Muscle of leg (tissue), 11 donors: ENCODE measurements around the gene NFIA. TPM values are rescaled to one million over a fixed set of nuclear protein-coding genes. Genes with fewer than 3 reads are reported as not detected.
"Not testable (repeated sequence)": the region's sequence is repeated elsewhere in the genome, so short reads cannot be mapped to it uniquely, and the experiment has no call there.

Experiments used
- DNase-seq: peaks from one replicate; pipeline ENCODE4 v3.0.0; 2013
- H3K27ac ChIP-seq: one replicate; pipeline ENCODE4 v1.5.1; 2013; ENCODE audit warnings: mild to moderate bottlenecking, low read length, control low read depth
- H3K27me3 ChIP-seq: one replicate; pipeline ENCODE4 v1.6.1; 2013; ENCODE audit warnings: low read length; ENCODE audit not compliant: control insufficient read depth, insufficient read depth
- H3K36me3 ChIP-seq: one replicate; pipeline ENCODE4 v1.6.1; 2013; ENCODE audit warnings: low read length; ENCODE audit not compliant: control insufficient read depth, insufficient read depth
- H3K4me1 ChIP-seq: one replicate; pipeline ENCODE4 v1.6.1; 2013; ENCODE audit warnings: low read length; ENCODE audit not compliant: control insufficient read depth, insufficient read depth
- H3K4me3 ChIP-seq: one replicate; pipeline ENCODE4 v1.5.1; 2013; ENCODE audit warnings: low read length, control low read depth
- H3K9me3 ChIP-seq: replicated peaks from 2 replicates; pipeline ENCODE4 v1.6.1; 2013; ENCODE audit warnings: low read depth, low read length; ENCODE audit not compliant: control insufficient read depth
- WGBS: methylation state at CpG from one replicate; pipeline ENCODE4 v1.1.5; 2013; ENCODE audit warnings: missing lambda C conversion rate; ENCODE audit not compliant: insufficient coverage; 5-methylcytosine and 5-hydroxymethylcytosine counted together
- polyA plus RNA-seq, 8 donors: library from polyadenylated mRNA; unstranded; fragments of 120-200 nt; gene quantifications; one replicate each; pipeline versions ENCODE4 v1.2.1 to v1.2.3, GENCODE V29; 2013; ENCODE audit warnings: inconsistent platforms in 1 of 8, low replicate concordance in 1 of 8; ENCODE audit not compliant: insufficient read length in 8 of 8, insufficient read depth in 1 of 8
- total RNA-seq: library from RNA; stranded (reverse); fragments of 120-200 nt; gene quantifications from one replicate; pipeline ENCODE4 v1.2.4, GENCODE V29; 2013

Gene NFIA
- total and polyA plus RNA-seq, 9 donors, result 21.6 to 41.0 (median 29.7) TPM

DNA sequence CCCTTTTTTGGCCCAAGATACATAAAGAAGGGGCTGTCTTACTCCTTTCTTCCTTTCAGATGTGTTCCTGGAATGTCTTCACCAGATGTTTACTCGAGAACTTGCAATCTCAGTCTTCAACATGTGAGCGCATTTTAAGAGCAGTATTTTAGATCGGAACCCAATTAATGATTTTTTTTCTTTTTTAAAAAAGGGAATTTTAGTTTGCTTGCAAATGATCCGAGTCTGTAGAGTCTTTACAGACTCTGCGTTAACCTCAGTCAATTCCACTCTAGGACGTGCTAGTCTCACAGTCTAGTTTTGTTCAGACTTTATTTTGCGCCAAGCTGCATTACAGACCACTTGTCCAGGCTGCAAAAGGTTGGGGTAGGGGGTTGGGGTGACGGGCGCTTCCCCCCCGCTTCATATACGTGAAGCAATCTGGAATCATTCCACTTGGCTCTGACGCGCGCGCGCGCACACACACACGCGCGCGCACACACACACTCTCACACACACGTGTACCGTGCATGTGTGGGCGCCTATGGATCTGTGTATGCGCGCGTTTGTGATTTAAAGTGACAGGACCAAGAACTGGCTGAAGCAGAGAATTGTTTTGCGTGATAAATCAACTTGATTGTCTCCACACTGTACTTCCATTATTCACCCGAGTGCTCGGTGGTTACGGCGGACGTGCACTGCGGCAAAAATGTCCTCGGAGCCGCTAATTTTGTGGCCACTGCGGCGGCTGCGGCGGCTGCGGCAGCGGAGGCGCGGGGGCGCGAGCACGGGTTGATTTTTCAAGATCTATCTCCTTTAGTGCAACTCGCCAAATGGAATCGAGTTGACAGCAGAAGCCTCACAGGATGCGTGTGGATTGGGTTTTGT is 25.6 kb upstream of the NFIA start:
- peak; percentile 95 for DNase-seq
- Histone ChIP-seq H3K27me3 (peaks cover 3% of the 10 kb centered on the region), H3K4me1 (peaks cover 28% of the 10 kb centered on the region), H3K9me3 (no peaks in the 10 kb centered on the region), H3K27ac (peak overlapping the region; percentile 89), H3K4me3 (peak overlapping the region; percentile 77), H3K36me3 (no peaks in the 10 kb centered on the region)
- WGBS, result 0% methylated on average over 20 of the region's 50 CpGs

- no peaks in the 10 kb centered on the region for H3K36me3 ChIP-seq
- no peak overlapping the region for H3K4me3 ChIP-seq
- H3K27me3 ChIP-seq, result peaks cover 3% of the 10 kb centered on the region
- no peak for DNase-seq
- no peaks in the 10 kb centered on the region for H3K9me3 ChIP-seq
- no peak overlapping the region for H3K27ac ChIP-seq
- peaks cover 18% of the 10 kb centered on the region for H3K4me1 ChIP-seq
- WGBS, result no CpG with 5 or more reads among the region's 3 CpGs
Measured at GRCh38 chr1:61058483-61059245, 23.7 kb upstream of the NFIA start.

DNA sequence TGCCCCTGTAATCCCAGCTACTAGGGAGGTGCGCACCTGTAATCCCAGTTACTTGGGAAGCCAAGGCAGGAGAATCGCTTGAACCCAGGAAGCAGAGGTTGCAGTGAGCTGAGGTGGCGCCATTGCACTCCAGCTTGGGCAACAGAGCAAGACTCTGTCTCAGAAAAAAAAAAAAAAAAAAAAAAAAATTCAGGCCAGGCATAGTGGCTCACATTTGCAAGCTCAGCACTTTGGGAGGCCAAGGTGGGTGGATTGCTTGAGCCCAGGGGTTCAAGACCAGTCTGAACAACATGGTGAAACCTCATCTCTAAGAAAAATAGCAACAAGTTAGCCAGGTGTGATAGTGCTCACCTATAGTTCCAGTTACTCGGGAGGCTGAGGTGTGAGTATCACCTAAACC is 20.8 kb upstream of the NFIA start:
- H3K4me1 ChIP-seq, DNase-seq, H3K9me3 ChIP-seq, H3K27me3 ChIP-seq, H3K36me3 ChIP-seq, H3K4me3 ChIP-seq, H3K27ac ChIP-seq: not testable (repeated sequence)
- 62% methylated on average over 2 of the region's 4 CpGs for WGBS

DNA sequence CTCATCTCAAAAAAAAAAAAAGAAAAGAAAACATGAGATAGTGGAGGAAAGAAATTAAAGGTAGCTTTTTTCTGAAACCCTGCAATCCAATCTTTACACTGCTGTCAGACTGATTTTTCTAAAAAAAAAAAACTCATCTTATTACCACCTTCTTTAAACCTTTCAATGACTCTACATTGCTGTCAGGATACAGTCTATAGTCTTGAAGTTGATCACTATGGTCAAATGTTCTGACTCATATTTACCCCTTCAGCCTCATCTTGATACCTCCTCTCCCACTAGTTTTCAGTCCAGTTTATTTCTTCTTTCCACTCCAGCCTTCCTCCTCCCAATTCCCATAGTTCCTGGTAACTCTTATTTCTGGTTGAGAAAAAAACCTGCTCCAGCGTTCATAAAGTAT is 17.7 kb upstream of the NFIA start:
- H3K36me3 ChIP-seq, result no peaks in the 10 kb centered on the region
- no peak for DNase-seq
- no peaks in the 10 kb centered on the region for H3K4me1 ChIP-seq
- no peaks in the 10 kb centered on the region for H3K27me3 ChIP-seq
- no peaks in the 10 kb centered on the region for H3K9me3 ChIP-seq
- H3K4me3 ChIP-seq, result no peak overlapping the region
- H3K27ac ChIP-seq, result no peak overlapping the region
- WGBS, result no CpG with 5 or more reads among the region's 1 CpG

- Histone ChIP-seq H3K4me3 (no peak overlapping the region), H3K36me3 (no peaks in the 10 kb centered on the region), H3K27ac (no peak overlapping the region), H3K27me3 (no peaks in the 10 kb centered on the region), H3K9me3 (no peaks in the 10 kb centered on the region), H3K4me1 (no peaks in the 10 kb centered on the region)
- no CpG with 5 or more reads among the region's 4 CpGs for WGBS
- DNase-seq, result no peak
Measured at GRCh38 chr1:61067446-61068019, 14.8 kb upstream of the NFIA start.

GRCh38 chr1:61070054-61070453 is 12.3 kb upstream of the NFIA start:
- H3K36me3 ChIP-seq, result no peaks in the 10 kb centered on the region
- H3K27ac ChIP-seq, result no peak overlapping the region
- no peaks in the 10 kb centered on the region for H3K27me3 ChIP-seq
- no CpG with 5 or more reads among the region's 4 CpGs for WGBS
- H3K4me1 ChIP-seq, result no peaks in the 10 kb centered on the region
- H3K9me3 ChIP-seq, result no peaks in the 10 kb centered on the region
- no peak overlapping the region for H3K4me3 ChIP-seq
- no peak for DNase-seq

- WGBS, result no CpG with 5 or more reads among the region's 6 CpGs
- Histone ChIP-seq H3K4me3 (no peak overlapping the region), H3K4me1 (no peaks in the 10 kb centered on the region), H3K27ac (no peak overlapping the region), H3K36me3 (no peaks in the 10 kb centered on the region), H3K9me3 (no peaks in the 10 kb centered on the region), H3K27me3 (no peaks in the 10 kb centered on the region)
- no peak for DNase-seq
Measured at GRCh38 chr1:61071205-61072130, 10.9 kb upstream of the NFIA start.

GRCh38 chr1:61073871-61074270 is 8.5 kb upstream of the NFIA start:
- no peak for DNase-seq
- peaks cover 7% of the 10 kb centered on the region for H3K4me1 ChIP-seq
- no peak overlapping the region for H3K27ac ChIP-seq
- no peaks in the 10 kb centered on the region for H3K27me3 ChIP-seq
- WGBS, result 93% methylated on average over 2 of the region's 5 CpGs
- no peaks in the 10 kb centered on the region for H3K9me3 ChIP-seq
- H3K36me3 ChIP-seq, result no peaks in the 10 kb centered on the region
- no peak overlapping the region for H3K4me3 ChIP-seq

DNA sequence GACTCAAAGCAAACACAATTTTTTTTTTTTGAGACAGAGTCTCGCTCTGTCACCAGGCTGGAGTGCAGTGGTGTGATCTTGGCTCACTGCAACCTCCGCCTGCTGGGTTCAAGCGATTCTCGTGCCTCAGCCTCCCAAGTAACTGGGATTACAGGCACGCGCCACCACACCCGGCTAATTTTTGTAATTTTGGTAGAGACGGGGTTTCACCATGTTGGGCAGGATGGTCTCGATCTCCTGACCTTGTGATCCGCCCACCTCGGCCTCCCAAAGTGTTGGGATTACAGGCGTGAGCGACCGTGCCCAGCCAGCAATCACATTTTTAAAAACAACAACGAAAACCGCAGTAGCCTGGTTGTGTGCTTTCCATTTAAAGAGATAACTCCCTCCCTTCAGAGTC is 6.5 kb upstream of the NFIA start:
- H3K36me3 ChIP-seq, H3K27ac ChIP-seq, DNase-seq, H3K9me3 ChIP-seq, H3K4me3 ChIP-seq, H3K27me3 ChIP-seq: not testable (repeated sequence)
- 74% methylated on average over 12 of the region's 16 CpGs for WGBS
- H3K4me1 ChIP-seq, result peaks cover 23% of the 10 kb centered on the region
